Activated naive CD8-positive, alpha-beta T cell treated with anti-CD3 and anti-CD28 coated beads, Interleukin-2, amount 50 U/mL, for 16 hours (primary cell): ENCODE measurements around the gene NFIB.

Experiments used
- DNase-seq: peaks from one replicate; pipeline ENCODE4 v3.0.0-alpha.2; 2020; ENCODE audit warnings: low read depth, low spot score

NFIB gene

DNA sequence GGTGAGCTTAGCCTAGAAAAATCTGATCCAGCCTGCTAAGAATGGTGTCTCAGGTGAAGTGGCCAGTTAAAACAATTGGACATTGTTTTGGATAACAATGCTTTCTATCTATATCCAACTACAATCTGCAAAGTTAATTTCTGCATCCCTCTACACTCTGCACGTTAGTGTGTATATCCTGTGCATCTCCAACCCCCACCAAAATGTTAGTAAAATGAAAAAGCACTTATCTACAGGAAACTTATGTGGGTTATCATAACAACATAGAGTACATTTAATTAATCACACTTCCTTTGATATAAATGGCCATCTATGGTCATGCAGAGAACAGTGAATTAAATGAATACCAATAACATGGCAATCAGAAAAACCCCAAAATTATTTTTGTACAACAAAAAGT lies 158.7 kb downstream of the NFIB start:
- no peak for DNase-seq

- no peak for DNase-seq
These were observed 160.6 kb downstream of the NFIB start for GRCh38 chr9:14153310-14153720.

DNA sequence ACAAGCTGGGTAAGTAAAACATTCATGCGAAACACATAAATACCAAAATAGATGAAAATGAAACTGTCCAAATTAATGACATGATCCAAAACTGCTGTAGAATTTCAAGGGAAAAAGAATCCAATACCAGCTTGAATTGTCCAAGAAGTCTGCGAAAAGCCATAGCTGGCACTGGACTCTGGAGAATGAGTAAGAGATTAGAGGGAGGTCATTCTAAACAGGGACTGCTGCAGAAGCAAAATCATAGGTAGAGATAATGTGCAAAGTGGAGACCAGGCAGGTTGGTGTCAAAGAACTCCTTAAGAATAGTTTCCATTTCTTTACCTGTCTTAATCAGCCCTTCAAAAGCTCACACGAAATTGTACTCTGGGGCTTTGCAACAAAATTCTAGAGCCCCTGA lies 162.5 kb downstream of the NFIB start:
- DNase-seq = no peak

GRCh38 chr9:14148501-14149103 lies 165.3 kb downstream of the NFIB start:
- no peak for DNase-seq

DNA sequence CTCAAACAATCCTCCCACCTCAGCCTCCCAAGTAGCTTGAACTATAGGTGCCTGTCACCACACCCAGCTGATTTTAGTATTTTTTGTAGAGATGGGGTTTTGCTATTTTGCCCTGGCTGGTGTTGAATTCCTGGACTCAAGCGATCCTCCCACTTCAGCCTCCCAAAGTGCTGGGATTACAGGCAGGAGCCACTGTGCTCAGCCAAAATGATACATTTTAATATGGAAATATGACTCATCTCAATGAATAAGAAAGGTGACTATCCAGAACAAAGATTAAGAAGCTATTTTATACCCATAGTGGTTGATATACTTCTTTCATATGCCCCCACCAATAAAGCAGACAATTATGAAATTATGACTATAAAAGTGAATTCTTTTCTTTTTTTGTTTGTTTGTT lies 166.2 kb downstream of the NFIB start:
- DNase-seq = no peak

GRCh38 chr9:14146201-14146874 lies 167.6 kb downstream of the NFIB start:
- DNase-seq = no peak

GRCh38 chr9:14144215-14144614 lies 169.7 kb downstream of the NFIB start:
- DNase-seq = no peak

- DNase-seq = no peak
These were observed 172.2 kb downstream of the NFIB start for GRCh38 chr9:14141699-14142098.

GRCh38 chr9:14140096-14140697 lies 173.7 kb downstream of the NFIB start:
- no peak for DNase-seq

- no peak for DNase-seq
These were observed 174.7 kb downstream of the NFIB start for GRCh38 chr9:14139287-14139686.

DNA sequence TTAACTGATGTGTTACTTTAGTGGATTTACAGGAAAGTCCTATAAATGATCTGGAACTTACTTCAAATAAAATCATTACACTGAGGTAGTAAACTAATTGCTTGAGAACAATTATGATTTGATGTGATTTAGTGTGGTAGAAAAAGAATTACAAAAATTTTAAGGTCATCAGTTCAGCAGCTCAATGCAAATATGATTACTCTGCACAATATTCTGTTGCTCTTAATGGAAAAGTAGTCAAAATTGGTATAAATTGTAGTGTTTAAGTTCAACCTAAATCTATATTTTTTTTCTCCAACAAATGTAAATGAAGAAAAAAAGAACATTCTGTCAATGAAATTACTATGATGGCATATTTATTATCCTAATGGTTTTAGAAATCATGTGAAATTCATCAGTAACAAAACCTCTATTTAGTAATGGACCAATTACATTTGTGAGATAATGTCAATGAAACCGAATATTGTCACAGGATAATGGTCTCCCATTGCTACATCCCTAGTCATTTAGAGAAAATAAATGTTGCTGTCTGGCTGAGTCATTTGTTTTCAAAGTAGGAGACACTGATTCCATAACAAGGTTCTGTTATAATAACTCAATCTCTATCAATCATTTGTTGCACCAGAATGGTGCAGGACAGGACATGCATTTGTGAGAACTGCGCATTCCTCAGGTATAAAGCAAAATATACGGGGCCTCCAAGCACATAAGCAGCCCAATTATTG lies 177.1 kb downstream of the NFIB start:
- no peak for DNase-seq

GRCh38 chr9:14136047-14136635 lies 177.8 kb downstream of the NFIB start:
- no peak for DNase-seq

DNA sequence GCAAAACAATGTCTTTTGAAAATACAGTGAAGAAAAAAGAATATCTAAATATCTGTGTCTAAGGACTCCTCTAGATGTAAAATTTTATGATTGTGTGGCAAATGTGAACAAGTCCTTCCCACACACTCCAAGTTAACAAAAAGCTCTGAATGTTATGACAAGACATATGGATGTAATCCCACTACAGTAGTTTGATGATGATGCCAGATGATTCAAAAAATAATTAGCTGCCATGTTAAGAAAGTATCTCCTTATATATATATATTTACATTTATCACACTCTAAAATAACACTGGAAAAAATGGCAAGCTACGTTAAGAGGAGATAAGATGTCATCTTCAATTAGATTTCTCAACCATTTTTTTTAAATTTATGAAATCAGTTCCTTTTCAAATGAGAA lies 178.5 kb downstream of the NFIB start:
- DNase-seq = no peak

- no peak for DNase-seq
These were observed 180.5 kb downstream of the NFIB start for GRCh38 chr9:14133394-14133793.

- no peak for DNase-seq
These were observed 181.2 kb downstream of the NFIB start for GRCh38 chr9:14132775-14133174.

DNA sequence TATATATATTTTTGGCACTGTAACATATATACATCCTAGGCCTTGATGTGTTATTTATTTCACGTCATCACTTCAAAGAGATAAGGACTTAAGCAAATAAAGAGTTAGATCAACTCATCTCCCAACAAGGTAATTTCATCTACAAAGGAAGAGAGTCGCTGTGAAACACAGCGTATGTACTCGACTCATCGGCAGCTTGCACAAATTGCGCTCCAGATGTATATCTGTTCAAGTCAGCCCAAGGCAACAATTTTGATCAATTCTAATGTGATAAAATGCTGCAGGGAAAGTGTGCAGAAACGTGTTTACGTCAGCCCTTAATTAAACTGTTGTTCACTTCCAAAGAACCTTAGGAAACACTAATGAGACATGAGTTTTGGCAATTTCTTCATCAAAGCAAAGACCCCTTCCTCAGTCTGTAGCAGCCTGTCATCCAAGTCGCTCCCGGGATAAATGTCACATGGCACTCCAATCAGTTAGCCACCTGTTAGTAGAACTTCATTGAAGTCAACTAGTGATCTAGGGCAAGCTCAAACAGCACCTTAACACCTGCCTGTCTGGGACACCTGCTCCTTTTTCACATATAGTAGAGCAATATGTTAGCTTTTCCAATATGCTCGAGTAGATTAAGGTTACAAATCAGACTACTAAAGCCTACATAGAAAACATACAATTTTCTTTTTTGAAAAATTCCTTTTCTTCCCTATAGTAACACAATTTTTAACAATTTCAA lies 182.4 kb downstream of the NFIB start:
- no peak for DNase-seq

- DNase-seq = no peak
These were observed 186.3 kb downstream of the NFIB start for GRCh38 chr9:14127656-14128055.

GRCh38 chr9:14119694-14120514 lies 194.0 kb downstream of the NFIB start:
- no peak for DNase-seq

GRCh38 chr9:14112226-14112625 lies 201.7 kb downstream of the NFIB start:
- DNase-seq = no peak

GRCh38 chr9:14111696-14112095 lies 202.2 kb downstream of the NFIB start:
- no peak for DNase-seq

GRCh38 chr9:14107977-14108376 lies 206.0 kb downstream of the NFIB start:
- no peak for DNase-seq
